AG04450 (cell line): Measurements from ENCODE around the gene LIG1. TPM values are rescaled to one million over a fixed set of nuclear protein-coding genes. Genes with fewer than 3 reads are reported as not detected.

Source experiments
- CTCF ChIA-PET: fragments of 300-600, 350-600 bp; formaldehyde crosslinking; extraction: SDS; loops from one replicate; lab custom pipeline; 2022; ENCODE audit warnings: antibody characterized with exemption, inconsistent platforms; lab: Charles Lee
- POLR2A ChIA-PET: fragments of 350-600 bp; formaldehyde crosslinking; extraction: SDS; loops from one replicate; lab custom pipeline; 2021; ENCODE audit warnings: antibody characterized with exemption, inconsistent platforms; lab: Yijun Ruan, JAX
- DNase-seq: peaks from one replicate; pipeline ENCODE4 v3.0.0-alpha.2; 2011; ENCODE audit warnings: low read depth, low spot score
- H3K27ac ChIP-seq: one replicate; pipeline ENCODE4 v1.5.1; 2012; ENCODE audit warnings: low read depth, low read length, control low read depth
- H3K27me3 ChIP-seq: one replicate; pipeline ENCODE4 v1.6.0; 2012; ENCODE audit warnings: low read length; ENCODE audit not compliant: control insufficient read depth, insufficient read depth
- H3K4me3 ChIP-seq: 2 replicates; pipeline ENCODE4 v1.5.1; 2011; ENCODE audit warnings: mild to moderate bottlenecking, low read depth, low read length, control low read depth
- H3K9me3 ChIP-seq: 2 replicates; pipeline ENCODE4 v1.5.1; 2012; ENCODE audit warnings: low read length; ENCODE audit not compliant: control insufficient read depth, insufficient read depth
- polyA plus RNA-seq: library from polyadenylated mRNA; depleted of rRNA; stranded (reverse); fragments of >200 nt; gene quantifications from 2 replicates; pipeline ENCODE4 v1.2.3, GENCODE V29; 2011
- TF ChIP-seq, protein P1 (sequence below): IDR thresholded peaks from 2 replicates; pipeline ENCODE4 v1.5.1; 2011; ENCODE audit warnings: low read depth, low read length, control low read depth, inconsistent platforms

The LIG1 gene
- polyA plus RNA-seq, 1 experiment: 7.6 TPM

DNA sequence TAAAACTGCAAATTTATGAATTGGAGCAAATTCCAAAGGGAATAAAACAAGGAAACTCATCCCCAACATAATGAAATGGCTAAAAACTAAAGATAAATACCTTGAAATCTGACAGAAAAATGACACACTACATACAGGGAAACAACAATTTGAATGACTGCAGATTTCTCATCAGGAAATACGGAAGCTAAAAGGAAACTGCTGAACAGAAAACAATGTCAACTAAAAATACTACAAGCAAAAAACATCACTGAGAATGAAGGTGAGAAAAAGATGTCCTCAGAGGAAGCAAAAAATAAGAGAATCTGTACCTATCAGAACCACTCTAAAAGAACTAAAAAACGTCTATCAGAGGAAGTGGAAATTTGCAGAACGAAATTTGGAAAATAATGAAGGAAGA is 39.9 kb upstream of the LIG1 start:
- TF ChIP-seq, protein P1, sequence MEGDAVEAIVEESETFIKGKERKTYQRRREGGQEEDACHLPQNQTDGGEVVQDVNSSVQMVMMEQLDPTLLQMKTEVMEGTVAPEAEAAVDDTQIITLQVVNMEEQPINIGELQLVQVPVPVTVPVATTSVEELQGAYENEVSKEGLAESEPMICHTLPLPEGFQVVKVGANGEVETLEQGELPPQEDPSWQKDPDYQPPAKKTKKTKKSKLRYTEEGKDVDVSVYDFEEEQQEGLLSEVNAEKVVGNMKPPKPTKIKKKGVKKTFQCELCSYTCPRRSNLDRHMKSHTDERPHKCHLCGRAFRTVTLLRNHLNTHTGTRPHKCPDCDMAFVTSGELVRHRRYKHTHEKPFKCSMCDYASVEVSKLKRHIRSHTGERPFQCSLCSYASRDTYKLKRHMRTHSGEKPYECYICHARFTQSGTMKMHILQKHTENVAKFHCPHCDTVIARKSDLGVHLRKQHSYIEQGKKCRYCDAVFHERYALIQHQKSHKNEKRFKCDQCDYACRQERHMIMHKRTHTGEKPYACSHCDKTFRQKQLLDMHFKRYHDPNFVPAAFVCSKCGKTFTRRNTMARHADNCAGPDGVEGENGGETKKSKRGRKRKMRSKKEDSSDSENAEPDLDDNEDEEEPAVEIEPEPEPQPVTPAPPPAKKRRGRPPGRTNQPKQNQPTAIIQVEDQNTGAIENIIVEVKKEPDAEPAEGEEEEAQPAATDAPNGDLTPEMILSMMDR: no peak
- CTCF ChIA-PET: no interaction called here
- Histone ChIP-seq H3K4me3 (no peak overlapping the region), H3K9me3 (no peaks in the 10 kb centered on the region), H3K27me3 (no peaks in the 10 kb centered on the region), H3K27ac (no peak overlapping the region)
- POLR2A ChIA-PET: no interaction called here
- no peak for DNase-seq

DNA sequence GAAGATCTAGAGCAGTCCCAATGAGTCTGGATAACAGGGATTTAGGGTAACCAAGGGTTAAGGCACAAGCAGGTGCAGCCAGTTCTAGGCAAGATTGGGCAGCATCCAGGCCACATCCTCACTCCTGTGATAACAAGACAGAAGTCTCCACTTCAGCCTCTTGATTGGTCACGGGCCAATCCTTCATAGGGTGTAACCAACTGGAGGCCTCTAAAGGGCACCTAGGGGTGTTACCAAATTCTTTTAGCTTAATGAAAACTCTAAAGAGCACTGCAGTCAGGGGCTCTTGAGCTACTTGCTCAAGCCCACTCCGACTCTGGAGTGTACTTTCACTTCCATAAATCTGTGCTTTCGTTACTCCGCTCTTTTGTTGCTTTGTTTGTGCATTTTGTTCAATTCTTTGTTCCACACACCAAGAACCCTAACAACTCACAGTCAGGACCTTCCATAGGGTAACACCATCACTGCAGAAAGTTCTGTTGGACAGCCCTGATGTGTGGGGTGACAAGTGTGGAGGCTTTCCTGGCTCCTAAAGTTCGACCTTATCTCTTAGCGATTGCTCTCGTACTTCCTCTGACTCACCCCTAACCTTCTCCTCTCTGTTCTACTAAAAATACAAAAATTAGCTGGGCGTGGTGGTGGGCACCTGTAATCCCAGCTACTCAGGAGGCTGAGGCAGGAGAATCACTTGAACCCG is 36.4 kb upstream of the LIG1 start:
- DNase-seq: no peak
- H3K27ac ChIP-seq: no peak overlapping the region
- ChIA-PET CTCF (no interaction called here), POLR2A (interaction anchor here (0.6 kb wide), 1 partner anchor 34 kb away, joined by 5 read pairs; no protein-coding TSS in a partner anchor)
- TF ChIP-seq, protein P1: no peak
- no peak overlapping the region for H3K4me3 ChIP-seq
- H3K9me3 ChIP-seq: no peaks in the 10 kb centered on the region
- no peaks in the 10 kb centered on the region for H3K27me3 ChIP-seq

DNA sequence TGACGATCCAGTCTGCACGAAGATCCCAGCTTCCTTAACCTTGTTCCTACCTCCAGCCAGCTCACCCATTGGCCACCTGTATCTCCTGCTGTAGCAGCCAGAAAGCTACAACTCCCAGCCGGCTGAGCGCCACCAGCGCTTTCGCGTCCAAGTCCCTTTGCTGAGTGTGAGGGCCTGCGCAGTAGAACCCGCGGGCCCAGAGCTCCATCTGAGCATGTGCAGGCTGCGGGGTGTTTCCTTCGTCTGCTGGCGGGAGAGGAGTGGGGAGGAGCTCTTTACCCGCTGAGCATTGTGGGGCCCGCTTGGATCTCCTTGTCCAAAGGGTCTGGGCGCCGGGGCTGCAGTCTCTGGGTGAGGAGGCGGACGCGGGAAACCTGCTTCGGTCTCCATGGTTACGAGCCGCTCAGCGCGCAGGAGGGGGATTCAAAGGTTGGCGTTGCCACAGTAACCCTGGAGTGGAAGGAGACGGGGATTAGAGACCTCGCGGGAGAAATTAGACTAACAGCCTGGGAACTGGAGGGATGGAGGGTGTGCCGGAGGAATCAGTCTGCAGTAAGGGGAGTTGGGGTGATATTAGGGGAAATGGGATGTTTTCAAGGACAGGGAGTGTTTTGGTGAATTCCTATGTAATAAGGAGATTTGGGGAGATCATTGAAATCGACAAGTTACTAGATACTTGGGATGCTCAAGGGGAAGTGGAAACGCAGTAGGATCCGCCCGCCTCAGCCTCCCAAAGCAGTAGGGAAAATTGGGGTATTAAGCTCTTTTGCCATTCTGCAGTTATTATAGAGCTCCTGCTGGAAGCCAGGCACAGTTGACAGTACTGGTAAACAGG is 33.9 kb upstream of the LIG1 start:
- TF ChIP-seq, protein P1: no peak
- POLR2A ChIA-PET: interaction anchor here (0.8 to 1.1 kb wide), 6 partner anchors 8 to 94 kb away, joined by 3 to 4 read pairs (median 4); partner anchors contain the start of gene PLA2G4C
- Histone ChIP-seq H3K9me3 (no peaks in the 10 kb centered on the region), H3K4me3 (peak overlapping the region; percentile 88), H3K27ac (peak overlapping the region; percentile 66), H3K27me3 (no peaks in the 10 kb centered on the region)
- CTCF ChIA-PET: interaction anchor here (0.6 to 3.3 kb wide), 10 partner anchors 10 to 241 kb away, joined by 3 to 27 read pairs (median 5); no protein-coding TSS in a partner anchor
- peak; percentile 85 for DNase-seq

DNA sequence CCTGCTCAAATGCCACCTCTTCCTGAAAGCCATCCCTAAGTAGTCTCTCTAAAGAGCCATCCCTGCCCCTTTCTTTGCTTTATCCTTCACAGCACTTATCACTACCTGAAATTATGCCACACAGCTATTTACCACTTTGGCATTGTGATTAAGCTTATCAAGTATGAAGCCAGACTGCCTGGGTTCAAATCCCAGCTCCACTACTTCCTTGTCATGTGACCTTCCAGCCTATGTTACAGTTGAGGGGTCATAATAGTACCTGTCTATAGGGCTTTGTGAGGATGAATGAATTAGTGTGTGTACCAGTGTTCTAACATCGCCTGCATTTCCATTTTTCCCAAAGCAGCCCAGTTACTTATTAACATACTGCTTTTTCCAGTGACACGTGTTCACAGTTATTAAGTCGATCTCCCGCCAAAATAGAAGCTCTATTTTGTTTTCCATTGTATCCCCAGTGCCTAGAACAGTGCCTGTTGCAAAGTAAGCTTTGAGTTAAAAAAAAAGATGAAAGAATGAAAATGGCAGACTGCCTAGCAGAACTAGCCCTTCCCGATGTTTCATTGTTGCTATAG is 33.2 kb upstream of the LIG1 start:
- peak overlapping the region; percentile 88 for H3K4me3 ChIP-seq
- H3K9me3 ChIP-seq: no peaks in the 10 kb centered on the region
- H3K27ac ChIP-seq: peak overlapping the region; percentile 66
- no peaks in the 10 kb centered on the region for H3K27me3 ChIP-seq
- DNase-seq: no peak
- TF ChIP-seq, protein P1: no peak
- ChIA-PET CTCF (interaction anchor here (0.6 to 3.3 kb wide), 10 partner anchors 9 to 240 kb away, joined by 3 to 27 read pairs (median 5); no protein-coding TSS in a partner anchor), POLR2A (interaction anchor here (0.8 to 1.1 kb wide), 6 partner anchors 9 to 93 kb away, joined by 3 to 4 read pairs (median 4); partner anchors contain the start of gene PLA2G4C)
